Mucosa of descending colon (tissue), 3 donors: ENCODE results near the gene YPEL3. TPM values are rescaled to one million over a fixed set of nuclear protein-coding genes. Genes with fewer than 3 reads are reported as not detected.
A peak's percentile ranks its signal among the peaks of the same experiment; 100 is the strongest.

ENCODE experiments used
- ATAC-seq: fragments of 200-7000 bp; cut with Tn5 transposase; one replicate; pipeline ENCODE4 v1.9.1; 2020; ENCODE audit warnings: mild to moderate bottlenecking, moderate library complexity
- DNase-seq, 3 donors: peaks; one replicate each; pipeline ENCODE4 v3.0.0-alpha.2; 2020
- H3K36me3 ChIP-seq: fragments of 200-600 bp; one replicate; pipeline ENCODE4 v1.8.0; 2021; ENCODE audit warnings: low read depth, mild to moderate bottlenecking
- H3K4me1 ChIP-seq: fragments of 200-600 bp; one replicate; pipeline ENCODE4 v1.8.0; 2021; ENCODE audit warnings: low read depth, mild to moderate bottlenecking
- H3K4me3 ChIP-seq: fragments of 200-600 bp; one replicate; pipeline ENCODE4 v1.8.0; 2021; ENCODE audit warnings: mild to moderate bottlenecking
- H3K9me3 ChIP-seq: fragments of 200-600 bp; one replicate; pipeline ENCODE4 v1.8.0; 2021; ENCODE audit warnings: mild to moderate bottlenecking
- CTCF ChIP-seq: fragments of 200-600 bp; IDR thresholded peaks from one replicate; pipeline ENCODE4 v1.8.0; 2022; ENCODE audit warnings: antibody characterized with exemption, mild to moderate bottlenecking
- intact Hi-C, 2 donors: fragments of 100-400 bp; cut with DNase I in 1 of 2; cut with micrococcal nuclease in 1 of 2; formaldehyde crosslinking; loops; one replicate each; pipeline versions ENCODE4 v1.11.0 to v1.11.1; 2022; cut with DNase I, micrococcal nuclease
- total RNA-seq, 3 donors: library from RNA; stranded (reverse); fragmentation: NEBNext Ultra II Directional in 2 of 3; extraction: Animal tissue kit (Norgen Biotek cat#: 25700) in 2 of 3; gene quantifications; one replicate each; pipeline versions ENCODE4 v1.2.1 to v1.2.4, GENCODE V29; 2021 to 2023
- donor health status: DM: no; HTN: no; CAD: no; lungs with moderate emphysema.
- donor health status: DM: no; HTN: no; CAD: no.
- donor health status: DM: no; HTN: yes; CAD: no.

Gene YPEL3
- total RNA-seq, 3 donors from 2014 or later = 30.5 to 78.4 (median 69.3) TPM

GRCh38 chr16:30121741-30122571, 25.9 kb upstream of the YPEL3 start:
- H3K4me3 ChIP-seq = peak overlapping the region; percentile 80
- TF ChIP-seq CTCF = no peak
- H3K9me3 ChIP-seq = no peaks in the 10 kb centered on the region
- intact Hi-C loops = no loop called here
- DNase-seq = peak; percentile 70 to 80 (median 75)
- peak; percentile 33 for ATAC-seq
- peaks cover 55% of the 10 kb centered on the region for H3K4me1 ChIP-seq
- H3K36me3 ChIP-seq = no peaks in the 10 kb centered on the region

- H3K4me3 ChIP-seq = no peak overlapping the region
Observed at GRCh38 chr16:30120340-30121105, 24.5 kb upstream of the YPEL3 start.

GRCh38 chr16:30119428-30119827, 23.4 kb upstream of the YPEL3 start:
- ATAC-seq (no peak), DNase-seq (peak in 1 of 3 donors; percentile 17)
- Histone ChIP-seq H3K9me3 (no peaks in the 10 kb centered on the region), H3K36me3 (no peaks in the 10 kb centered on the region), H3K4me1 (peaks cover 78% of the 10 kb centered on the region), H3K4me3 (no peak overlapping the region)
- no peak for TF ChIP-seq CTCF
- intact Hi-C loops = no loop called here

More at GRCh38 chr16:30120340-30121105, 24.5 kb upstream of the YPEL3 start:
- Histone ChIP-seq H3K9me3 (no peaks in the 10 kb centered on the region), H3K36me3 (no peaks in the 10 kb centered on the region), H3K4me1 (peaks cover 69% of the 10 kb centered on the region)
- TF ChIP-seq CTCF = no peak
- ATAC-seq = peak; percentile 71
- DNase-seq = peak; percentile 77 to 90 (median 81)
- intact Hi-C loops = no loop called here

GRCh38 chr16:30117768-30118167, 21.8 kb upstream of the YPEL3 start:
- H3K36me3 ChIP-seq = no peaks in the 10 kb centered on the region
- ATAC-seq = no peak
- intact Hi-C loops = no loop called here
- H3K4me3 ChIP-seq = no peak overlapping the region
- TF ChIP-seq CTCF = no peak
- DNase-seq = no peak
- no peaks in the 10 kb centered on the region for H3K9me3 ChIP-seq
- peaks cover 84% of the 10 kb centered on the region for H3K4me1 ChIP-seq

- no peak for TF ChIP-seq CTCF
- peaks cover 80% of the 10 kb centered on the region for H3K4me1 ChIP-seq
- no peak for ATAC-seq
- H3K9me3 ChIP-seq = no peaks in the 10 kb centered on the region
- no peak overlapping the region for H3K4me3 ChIP-seq
- peak in 2 of 3 donors; percentile 19 to 40 for DNase-seq
- H3K36me3 ChIP-seq = no peaks in the 10 kb centered on the region
- intact Hi-C loops = no loop called here
Observed at GRCh38 chr16:30116291-30117207, 20.5 kb upstream of the YPEL3 start.
